Body of pancreas (tissue), 4 donors: ENCODE data around the gene PRF1.

Experiments used
- CTCF ChIP-seq, 7 experiments: fragments of 450-650 bp in 4 of 7; fragments of 200-600 bp in 3 of 7; sonication (generic) in 3 of 7; IDR thresholded peaks; one replicate each; pipeline ENCODE4 v1.5.1; 2016 to 2019; ENCODE audit warnings: antibody characterized with exemption in 7 of 7
- POLR2A ChIP-seq, 3 donors: fragments of 450-650 bp; IDR thresholded peaks; one replicate each; pipeline ENCODE4 v1.6.1; 2016; ENCODE audit warnings: antibody characterized with exemption in 3 of 3, mild to moderate bottlenecking in 2 of 3

- TF ChIP-seq CTCF (IDR thresholded peaks at IDR 0.05) (no peak), POLR2A (IDR thresholded peaks at IDR 0.05) (no peak)
Measured at GRCh38 chr10:70588255-70588654, 14.3 kb downstream of the PRF1 start.
